ENCODE data around the gene MAMDC2.

- peak; percentile 73 for TF ChIP-seq MAFK (IDR thresholded peaks at IDR 0.05; ENCODE audit: low read depth, low read length)
- TF ChIP-seq CTCF (conservative IDR thresholded peaks at IDR 0.05; ENCODE audit: low read depth, low read length): no peak
- no peak for TF ChIP-seq RCOR1 (IDR thresholded peaks at IDR 0.05; ENCODE audit: insufficient replicate concordance, low read length)
- TF ChIP-seq USF2 (IDR thresholded peaks at IDR 0.05; ENCODE audit: low read depth, low read length): no peak
Observed at GRCh38 chr9:70020991-70021571, 22.6 kb upstream of the MAMDC2 start.

All from IMR-90 (cell line).